Measurements from ENCODE around the gene MOGAT3.

The MOGAT3 gene

DNA sequence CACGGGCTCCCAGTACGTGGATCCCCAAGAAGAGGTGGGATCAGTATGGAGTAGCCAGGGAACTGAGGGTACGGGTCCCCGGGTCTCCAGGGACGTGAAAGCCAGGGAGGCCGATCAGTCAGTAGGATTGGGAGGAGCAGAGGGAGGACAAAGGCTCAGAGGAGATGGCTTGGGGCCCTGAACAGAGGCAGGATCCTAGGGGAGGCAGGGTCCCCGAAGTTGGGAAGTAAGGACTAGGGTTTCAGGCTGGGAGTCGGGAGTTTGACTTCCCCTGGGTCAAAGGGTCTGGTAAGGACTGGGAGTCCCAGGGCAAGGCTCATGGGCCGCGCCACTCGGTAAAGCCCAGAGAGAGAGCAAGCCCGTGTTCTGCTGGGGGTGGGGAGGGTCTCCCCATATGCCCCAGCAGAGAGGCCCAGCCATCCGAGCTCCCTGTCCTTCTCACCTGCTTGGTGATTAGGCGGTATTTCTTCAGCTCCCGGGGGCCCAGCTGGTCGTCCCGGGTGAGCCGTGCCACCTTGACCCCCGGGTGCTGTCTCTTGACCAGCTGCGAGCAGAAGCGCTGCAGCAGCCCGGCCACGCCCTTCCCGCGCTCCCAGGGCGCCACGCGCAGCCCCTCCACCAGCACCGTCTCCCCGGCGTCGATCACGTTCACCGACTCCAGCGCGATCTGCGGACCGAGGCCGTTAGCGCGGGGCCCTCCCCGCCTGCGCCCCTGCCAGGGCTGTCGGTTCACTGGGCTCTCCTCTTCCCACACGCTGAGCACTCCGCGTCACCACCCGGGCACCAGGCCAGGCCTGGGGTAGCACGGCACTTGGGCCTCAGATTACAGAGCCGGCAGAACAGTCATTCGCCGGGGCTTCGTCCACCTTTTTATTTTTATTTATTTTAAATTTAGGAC, 27.7 kb downstream of the MOGAT3 start:
- Histone ChIP-seq H3K27me3 (ENCODE audit: control insufficient read depth, insufficient read depth, low read length, poor library complexity, severe bottlenecking) (peaks cover 98% of the 10 kb centered on the region), H3K4me3 (ENCODE audit: insufficient read depth, low read depth, low read length) (no peak overlapping the region), H3K27ac (ENCODE audit: insufficient read depth, low read depth, low read length, poor library complexity, severe bottlenecking) (no peak overlapping the region), H3K9me3 (ENCODE audit: control insufficient read depth, low read length) (no peaks in the 10 kb centered on the region), H3K36me3 (ENCODE audit: control insufficient read depth, insufficient read depth, low read length) (no peaks in the 10 kb centered on the region), H3K4me1 (ENCODE audit: control insufficient read depth, insufficient read depth, low read length) (peaks cover 28% of the 10 kb centered on the region)
- 4 to 5% methylated on average over 52 to 53 of the region's 53 CpGs for WGBS, 2 experiments

DNA sequence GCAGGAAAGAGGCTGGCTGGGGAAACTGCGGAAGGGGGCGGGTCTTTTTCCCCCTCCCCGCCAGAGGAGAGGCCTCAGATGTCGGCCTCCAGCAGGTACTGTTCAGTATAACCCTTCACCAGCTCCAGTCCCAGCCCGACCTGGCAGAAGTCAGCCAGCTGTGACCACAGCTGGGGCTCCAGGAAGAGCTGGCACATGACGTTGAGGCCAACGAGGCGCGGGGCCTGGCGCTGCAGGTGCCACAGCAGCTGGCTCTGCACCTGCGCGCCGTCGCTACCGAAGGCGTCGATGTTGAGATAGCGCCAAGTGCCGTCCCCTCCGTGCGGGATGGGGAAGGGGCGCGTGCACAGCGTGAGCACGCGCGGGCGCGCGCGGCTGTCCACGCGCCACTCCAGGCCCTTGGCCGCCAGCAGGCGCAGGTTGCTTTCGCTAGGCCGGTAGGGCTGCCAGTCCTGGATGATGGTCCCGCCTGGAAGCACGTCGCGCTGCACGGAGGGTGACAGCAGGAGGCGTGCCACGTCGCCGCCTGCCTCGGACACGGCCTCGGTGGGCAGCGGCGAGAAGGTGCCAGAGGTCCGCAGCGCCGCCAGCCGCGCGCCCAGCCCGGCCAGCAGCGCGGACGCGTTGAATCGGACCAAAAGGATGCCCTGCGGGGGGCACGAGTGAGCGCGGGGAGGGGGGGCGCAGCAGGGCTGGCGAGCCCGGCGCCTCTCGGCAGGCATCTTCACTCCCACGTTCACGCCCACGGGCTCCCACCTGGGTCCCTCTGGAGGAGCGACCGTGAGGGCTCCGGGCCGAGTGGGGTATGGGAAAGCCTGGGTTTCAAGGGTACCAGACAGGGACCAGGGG, 28.6 kb downstream of the MOGAT3 start:
- 1% methylated on average over 79 of the region's 79 CpGs for WGBS, 2 experiments
- Histone ChIP-seq H3K36me3 (ENCODE audit: control insufficient read depth, insufficient read depth, low read length) (no peaks in the 10 kb centered on the region), H3K27me3 (ENCODE audit: control insufficient read depth, insufficient read depth, low read length, poor library complexity, severe bottlenecking) (peaks cover 98% of the 10 kb centered on the region), H3K4me3 (ENCODE audit: insufficient read depth, low read depth, low read length) (no peak overlapping the region), H3K4me1 (ENCODE audit: control insufficient read depth, insufficient read depth, low read length) (peaks cover 36% of the 10 kb centered on the region), H3K9me3 (ENCODE audit: control insufficient read depth, low read length) (no peaks in the 10 kb centered on the region), H3K27ac (ENCODE audit: insufficient read depth, low read depth, low read length, poor library complexity, severe bottlenecking) (no peak overlapping the region)

DNA sequence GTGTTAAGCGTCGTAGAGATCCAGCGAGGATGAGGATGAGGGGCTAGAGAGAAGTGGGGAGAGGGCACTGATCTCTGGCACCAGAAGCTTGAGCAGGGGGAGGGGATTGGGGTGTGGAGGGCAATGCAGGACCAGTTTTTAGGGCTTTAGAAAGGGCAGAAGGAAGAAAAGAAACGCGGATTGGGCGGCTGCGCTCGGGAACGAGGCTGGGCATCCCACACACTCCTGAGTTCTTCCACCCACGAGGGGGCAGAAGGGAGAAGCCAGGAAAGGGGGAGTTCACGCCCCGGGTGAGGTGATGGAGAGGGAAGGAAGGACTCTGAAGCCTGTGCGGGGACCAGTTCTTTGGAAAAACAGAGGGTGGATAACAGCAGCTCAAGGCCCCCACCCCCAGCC, 29.4 kb downstream of the MOGAT3 start:
- Histone ChIP-seq H3K27me3 (ENCODE audit: control insufficient read depth, insufficient read depth, low read length, poor library complexity, severe bottlenecking) (peaks cover 100% of the 10 kb centered on the region), H3K36me3 (ENCODE audit: control insufficient read depth, insufficient read depth, low read length) (no peaks in the 10 kb centered on the region), H3K4me1 (ENCODE audit: control insufficient read depth, insufficient read depth, low read length) (peaks cover 43% of the 10 kb centered on the region), H3K4me3 (ENCODE audit: insufficient read depth, low read depth, low read length) (no peak overlapping the region), H3K9me3 (ENCODE audit: control insufficient read depth, low read length) (no peaks in the 10 kb centered on the region), H3K27ac (ENCODE audit: insufficient read depth, low read depth, low read length, poor library complexity, severe bottlenecking) (no peak overlapping the region)
- 5% methylated on average over 12 of the region's 13 CpGs for WGBS, 2 experiments

DNA sequence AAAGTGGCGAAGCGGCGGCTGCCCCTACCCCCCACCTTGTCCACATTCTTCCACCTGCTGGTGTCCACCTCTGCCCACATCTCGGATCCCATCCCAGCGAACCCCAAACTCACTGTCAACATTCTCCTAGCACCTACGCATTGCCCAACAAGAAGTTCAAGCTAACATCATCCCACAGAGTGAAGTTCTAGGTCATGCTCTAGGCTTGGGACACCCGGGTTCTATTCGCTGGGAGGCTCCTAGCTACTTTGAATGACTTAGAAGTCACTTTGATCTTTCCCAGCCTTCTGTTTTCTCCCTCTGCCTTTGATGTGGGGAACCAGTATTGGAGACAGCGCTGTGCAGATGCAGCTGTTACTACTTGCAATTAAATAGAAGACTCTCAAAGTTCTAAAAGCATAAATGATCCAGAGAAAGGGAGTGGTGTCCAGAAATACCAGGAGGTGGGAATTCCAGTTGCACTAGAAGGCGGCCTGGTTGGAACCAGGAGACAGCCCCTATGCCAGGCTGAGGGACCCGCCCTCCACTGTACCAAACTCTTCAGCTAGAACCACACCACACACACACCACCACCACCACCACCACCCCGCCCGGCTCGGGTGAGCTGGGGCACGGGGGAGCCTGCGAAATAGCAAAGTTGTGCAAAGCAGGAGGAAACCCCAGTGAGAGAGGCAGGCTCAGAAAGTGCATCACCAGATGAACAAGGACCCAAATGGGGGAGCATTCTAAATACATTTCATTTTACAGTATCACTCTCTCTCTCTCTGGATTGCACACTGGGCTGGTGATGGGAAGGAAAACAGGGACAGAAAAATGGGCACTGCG, 30.0 kb downstream of the MOGAT3 start:
- Histone ChIP-seq H3K9me3 (ENCODE audit: control insufficient read depth, low read length) (no peaks in the 10 kb centered on the region), H3K36me3 (ENCODE audit: control insufficient read depth, insufficient read depth, low read length) (no peaks in the 10 kb centered on the region), H3K4me1 (ENCODE audit: control insufficient read depth, insufficient read depth, low read length) (peaks cover 49% of the 10 kb centered on the region), H3K27me3 (ENCODE audit: control insufficient read depth, insufficient read depth, low read length, poor library complexity, severe bottlenecking) (peaks cover 100% of the 10 kb centered on the region), H3K27ac (ENCODE audit: insufficient read depth, low read depth, low read length, poor library complexity, severe bottlenecking) (no peak overlapping the region), H3K4me3 (ENCODE audit: insufficient read depth, low read depth, low read length) (no peak overlapping the region)
- 5 to 9% methylated on average over 17 of the region's 17 CpGs for WGBS, 2 experiments

DNA sequence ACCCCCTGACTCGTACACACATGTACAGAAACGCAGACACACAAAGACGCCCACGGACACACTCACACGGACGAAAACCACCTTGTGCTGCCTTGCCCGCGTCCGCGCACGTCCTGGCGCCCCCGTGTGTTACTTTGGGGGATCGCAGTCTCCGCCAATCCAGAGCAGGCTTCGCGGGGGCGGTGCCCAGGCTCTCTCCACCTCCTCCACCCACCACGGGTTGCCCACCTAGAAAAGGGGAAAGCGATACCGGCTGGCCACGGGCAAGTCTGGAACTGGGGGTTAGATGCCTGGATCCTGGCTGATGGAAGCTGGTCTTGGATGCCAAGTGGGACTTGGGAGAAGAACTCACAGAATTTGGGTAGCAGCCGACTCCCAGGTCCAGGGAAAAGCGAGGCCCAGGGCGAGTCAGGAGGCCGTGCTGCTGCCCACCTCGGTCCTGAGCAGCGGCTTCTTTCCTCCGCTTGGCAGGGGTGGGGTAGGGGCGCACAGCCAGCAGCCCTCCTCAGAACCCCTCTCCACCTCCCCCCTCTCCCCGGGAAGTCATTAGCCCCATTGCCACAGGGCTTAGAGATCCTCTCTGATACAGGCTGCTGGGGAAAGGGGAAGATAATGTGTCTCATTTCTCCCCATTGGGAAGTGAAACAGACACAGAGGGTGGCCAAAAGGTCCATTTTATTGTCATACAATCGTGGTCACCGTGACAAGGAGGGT, 30.8 kb downstream of the MOGAT3 start:
- Histone ChIP-seq H3K36me3 (ENCODE audit: control insufficient read depth, insufficient read depth, low read length) (no peaks in the 10 kb centered on the region), H3K4me3 (ENCODE audit: insufficient read depth, low read depth, low read length) (no peak overlapping the region), H3K27me3 (ENCODE audit: control insufficient read depth, insufficient read depth, low read length, poor library complexity, severe bottlenecking) (peaks cover 100% of the 10 kb centered on the region), H3K4me1 (ENCODE audit: control insufficient read depth, insufficient read depth, low read length) (peaks cover 53% of the 10 kb centered on the region), H3K27ac (ENCODE audit: insufficient read depth, low read depth, low read length, poor library complexity, severe bottlenecking) (no peak overlapping the region), H3K9me3 (ENCODE audit: control insufficient read depth, low read length) (no peaks in the 10 kb centered on the region)
- WGBS, 2 experiments, result 2% methylated on average over 32 to 33 of the region's 33 CpGs

DNA sequence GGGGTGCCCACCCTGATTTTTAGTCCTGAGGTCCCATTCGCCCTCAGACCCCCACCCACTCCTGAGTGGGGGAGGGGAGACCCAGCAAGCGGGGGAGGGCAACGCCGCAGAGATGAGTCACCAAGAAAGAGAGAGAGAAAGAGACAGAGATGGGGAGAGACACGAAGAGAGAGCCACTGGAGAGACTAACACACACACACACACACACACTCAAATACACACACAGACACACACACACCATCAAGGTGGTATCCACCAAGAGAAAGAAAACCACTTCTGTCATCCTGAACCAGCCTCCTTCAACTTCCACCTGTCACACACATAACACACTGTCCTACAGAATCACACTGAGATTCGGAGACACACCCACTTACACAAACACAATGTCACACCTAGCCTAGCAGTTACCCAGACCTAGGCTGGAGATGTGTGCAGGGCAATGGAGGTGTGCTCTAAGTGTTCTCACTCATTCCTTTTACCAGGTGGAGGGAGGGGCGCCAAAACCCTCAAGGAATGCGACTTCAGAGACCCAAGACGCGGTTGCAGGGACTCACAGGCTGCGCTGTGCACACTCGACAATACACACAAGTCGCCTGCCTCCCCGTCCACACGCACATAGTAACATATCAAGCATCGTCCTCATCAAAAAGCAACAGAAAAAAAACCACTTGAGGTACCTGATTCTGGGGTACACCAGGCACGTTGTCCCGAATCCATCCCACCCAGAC, 31.6 kb downstream of the MOGAT3 start:
- H3K4me1 ChIP-seq (ENCODE audit: control insufficient read depth, insufficient read depth, low read length), result peaks cover 58% of the 10 kb centered on the region
- WGBS, 2 experiments, result 1 to 3% methylated on average over 15 to 18 of the region's 18 CpGs
- H3K36me3 ChIP-seq (ENCODE audit: control insufficient read depth, insufficient read depth, low read length), result no peaks in the 10 kb centered on the region
- H3K9me3 ChIP-seq (ENCODE audit: control insufficient read depth, low read length), result no peaks in the 10 kb centered on the region
- peaks cover 100% of the 10 kb centered on the region for H3K27me3 ChIP-seq (ENCODE audit: control insufficient read depth, insufficient read depth, low read length, poor library complexity, severe bottlenecking)
- H3K27ac ChIP-seq (ENCODE audit: insufficient read depth, low read depth, low read length, poor library complexity, severe bottlenecking), result no peak overlapping the region
- no peak overlapping the region for H3K4me3 ChIP-seq (ENCODE audit: insufficient read depth, low read depth, low read length)

DNA sequence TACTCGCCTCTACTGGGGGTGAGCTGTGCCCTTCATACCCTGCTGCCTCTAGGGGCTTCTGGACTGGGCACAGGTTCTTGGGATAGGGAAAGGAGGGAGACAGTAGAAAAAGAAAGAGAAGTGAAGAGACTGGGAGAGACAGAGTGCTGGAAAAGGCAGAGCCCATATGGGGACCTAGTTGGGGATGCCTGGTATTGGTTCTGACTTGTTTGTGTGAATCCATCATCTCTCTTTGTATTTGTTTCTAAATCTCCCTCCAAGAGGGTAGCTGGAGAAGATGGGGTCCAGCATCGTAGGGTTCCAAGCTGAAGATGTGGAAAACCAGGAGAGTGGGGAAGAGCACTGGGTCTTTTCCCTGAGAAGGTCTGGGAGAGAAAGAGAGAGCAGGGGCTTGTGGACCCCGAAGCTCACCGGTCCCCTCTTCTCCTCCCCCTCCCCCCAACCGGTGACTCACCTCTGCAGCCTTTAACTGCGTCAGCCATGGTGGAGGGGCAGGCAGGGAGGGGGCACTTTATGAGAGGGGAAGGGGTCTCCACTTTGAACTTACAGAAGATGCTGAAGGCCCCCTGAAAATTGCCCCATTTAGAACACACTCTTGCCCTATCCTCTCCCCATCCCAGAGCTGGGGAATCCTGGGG, 32.3 kb downstream of the MOGAT3 start:
- H3K4me3 ChIP-seq (ENCODE audit: insufficient read depth, low read depth, low read length), result no peak overlapping the region
- 8 to 21% methylated on average over 2 to 6 of the region's 6 CpGs for whole genome bisulfite sequencing, 2 experiments
- H3K4me1 ChIP-seq (ENCODE audit: control insufficient read depth, insufficient read depth, low read length), result peaks cover 65% of the 10 kb centered on the region
- no peak overlapping the region for H3K27ac ChIP-seq (ENCODE audit: insufficient read depth, low read depth, low read length, poor library complexity, severe bottlenecking)
- H3K9me3 ChIP-seq (ENCODE audit: control insufficient read depth, low read length), result no peaks in the 10 kb centered on the region
- no peaks in the 10 kb centered on the region for H3K36me3 ChIP-seq (ENCODE audit: control insufficient read depth, insufficient read depth, low read length)
- peaks cover 100% of the 10 kb centered on the region for H3K27me3 ChIP-seq (ENCODE audit: control insufficient read depth, insufficient read depth, low read length, poor library complexity, severe bottlenecking)

DNA sequence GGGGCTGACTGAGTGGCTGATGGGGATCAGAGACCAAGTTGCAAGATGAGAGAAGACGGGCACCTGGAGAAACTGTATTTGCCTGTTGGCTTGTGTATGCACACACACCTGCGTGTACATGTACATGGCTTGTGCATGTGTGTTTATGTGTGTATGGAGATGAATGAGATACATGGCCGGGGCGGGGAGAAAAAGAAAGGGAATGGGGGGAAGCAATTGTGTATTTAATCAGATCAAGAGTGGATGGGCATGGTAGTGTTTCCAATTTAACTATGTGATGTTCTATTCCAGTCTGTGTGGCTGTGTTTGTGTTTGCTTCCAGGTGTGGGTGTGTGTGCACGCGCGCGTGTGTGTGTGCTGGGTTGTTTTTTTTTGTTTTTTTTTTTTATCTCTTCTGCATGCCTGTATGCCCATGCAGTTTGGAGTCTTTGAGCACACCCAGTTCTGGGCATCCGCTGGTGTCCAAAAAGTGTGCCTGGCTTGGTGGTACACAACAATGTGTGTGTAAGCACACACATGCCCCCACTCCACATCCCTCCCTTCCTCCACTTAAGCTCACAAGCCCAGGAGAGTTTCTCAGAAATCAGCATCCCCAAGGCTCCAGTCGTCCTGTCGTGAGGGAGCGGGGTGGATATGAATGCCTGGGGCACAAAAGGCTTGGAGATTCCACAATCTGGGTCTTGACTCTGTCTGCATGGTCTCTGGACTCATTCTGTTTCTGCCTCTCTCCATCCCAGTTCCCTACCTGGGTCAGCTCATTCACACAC, 33.0 kb downstream of the MOGAT3 start:
- no peak overlapping the region for H3K27ac ChIP-seq (ENCODE audit: insufficient read depth, low read depth, low read length, poor library complexity, severe bottlenecking)
- no peaks in the 10 kb centered on the region for H3K9me3 ChIP-seq (ENCODE audit: control insufficient read depth, low read length)
- H3K4me1 ChIP-seq (ENCODE audit: control insufficient read depth, insufficient read depth, low read length), result peaks cover 61% of the 10 kb centered on the region
- WGBS, 2 experiments, result 4 to 6% methylated on average over 12 of the region's 12 CpGs
- no peaks in the 10 kb centered on the region for H3K36me3 ChIP-seq (ENCODE audit: control insufficient read depth, insufficient read depth, low read length)
- H3K4me3 ChIP-seq (ENCODE audit: insufficient read depth, low read depth, low read length), result no peak overlapping the region
- H3K27me3 ChIP-seq (ENCODE audit: control insufficient read depth, insufficient read depth, low read length, poor library complexity, severe bottlenecking), result peaks cover 99% of the 10 kb centered on the region
